WERI-Rb-1 (cell line): ENCODE measurements around the gene MCEE.

Experiments
- DNase-seq: peaks from one replicate; pipeline ENCODE4 v3.0.0-alpha.2; 2020
- H3K27ac ChIP-seq: fragments of 250-450 bp; sonication (Bioruptor Pico); 2 replicates; pipeline ENCODE4 v1.5.1; 2020; ENCODE audit warnings: mild to moderate bottlenecking, moderate library complexity
- H3K27me3 ChIP-seq: fragments of 250-450 bp; sonication (Bioruptor Pico); 2 replicates; pipeline ENCODE4 v1.5.1; 2021; ENCODE audit warnings: mild to moderate bottlenecking, low read depth, moderate library complexity; ENCODE audit not compliant: insufficient read depth, severe bottlenecking
- H3K36me3 ChIP-seq: fragments of 250-450 bp; sonication (Bioruptor Pico); 2 replicates; pipeline ENCODE4 v1.5.1; 2020; ENCODE audit warnings: mild to moderate bottlenecking, moderate library complexity
- H3K4me3 ChIP-seq: 2 replicates; pipeline ENCODE4 v1.5.1; 2011; ENCODE audit warnings: low read depth, mild to moderate bottlenecking, control low read depth, low read length
- H3K9me3 ChIP-seq: fragments of 250-450 bp; sonication (Bioruptor Pico); 2 replicates; pipeline ENCODE4 v1.5.1; 2021; ENCODE audit warnings: mild to moderate bottlenecking, moderate library complexity; ENCODE audit not compliant: severe bottlenecking
- TF ChIP-seq, protein P1 (sequence below): IDR thresholded peaks from 2 replicates; pipeline ENCODE4 v1.5.1; 2011; ENCODE audit warnings: low read depth, mild to moderate bottlenecking, control low read depth, inconsistent platforms, low read length

Gene MCEE

DNA sequence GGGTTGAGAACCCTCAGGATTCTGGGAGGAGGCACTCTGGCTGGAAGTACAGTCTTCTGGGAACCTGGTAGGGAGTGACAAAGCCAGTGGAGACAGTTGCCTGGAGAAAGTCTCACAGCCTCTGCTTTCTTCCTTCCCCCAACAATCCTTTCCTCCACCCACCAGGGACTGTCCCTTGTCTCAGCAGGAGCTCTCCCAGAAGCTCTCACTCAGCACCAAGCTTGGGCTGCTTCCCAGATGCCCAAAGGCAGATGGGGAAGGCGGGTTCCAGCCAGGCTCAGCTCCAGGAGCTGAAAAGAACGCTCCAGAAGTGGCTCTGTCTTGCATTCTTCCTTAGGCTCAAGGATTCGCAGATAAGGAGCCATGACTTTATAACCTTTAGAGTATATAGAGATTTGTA is 69.2 kb downstream of the MCEE start:
- no peak overlapping the region for H3K27ac ChIP-seq
- H3K27me3 ChIP-seq = no peaks in the 10 kb centered on the region
- H3K36me3 ChIP-seq = no peaks in the 10 kb centered on the region
- TF ChIP-seq, protein P1, sequence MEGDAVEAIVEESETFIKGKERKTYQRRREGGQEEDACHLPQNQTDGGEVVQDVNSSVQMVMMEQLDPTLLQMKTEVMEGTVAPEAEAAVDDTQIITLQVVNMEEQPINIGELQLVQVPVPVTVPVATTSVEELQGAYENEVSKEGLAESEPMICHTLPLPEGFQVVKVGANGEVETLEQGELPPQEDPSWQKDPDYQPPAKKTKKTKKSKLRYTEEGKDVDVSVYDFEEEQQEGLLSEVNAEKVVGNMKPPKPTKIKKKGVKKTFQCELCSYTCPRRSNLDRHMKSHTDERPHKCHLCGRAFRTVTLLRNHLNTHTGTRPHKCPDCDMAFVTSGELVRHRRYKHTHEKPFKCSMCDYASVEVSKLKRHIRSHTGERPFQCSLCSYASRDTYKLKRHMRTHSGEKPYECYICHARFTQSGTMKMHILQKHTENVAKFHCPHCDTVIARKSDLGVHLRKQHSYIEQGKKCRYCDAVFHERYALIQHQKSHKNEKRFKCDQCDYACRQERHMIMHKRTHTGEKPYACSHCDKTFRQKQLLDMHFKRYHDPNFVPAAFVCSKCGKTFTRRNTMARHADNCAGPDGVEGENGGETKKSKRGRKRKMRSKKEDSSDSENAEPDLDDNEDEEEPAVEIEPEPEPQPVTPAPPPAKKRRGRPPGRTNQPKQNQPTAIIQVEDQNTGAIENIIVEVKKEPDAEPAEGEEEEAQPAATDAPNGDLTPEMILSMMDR = no peak
- no peaks in the 10 kb centered on the region for H3K9me3 ChIP-seq
- H3K4me3 ChIP-seq = no peak overlapping the region
- no peak for DNase-seq

DNA sequence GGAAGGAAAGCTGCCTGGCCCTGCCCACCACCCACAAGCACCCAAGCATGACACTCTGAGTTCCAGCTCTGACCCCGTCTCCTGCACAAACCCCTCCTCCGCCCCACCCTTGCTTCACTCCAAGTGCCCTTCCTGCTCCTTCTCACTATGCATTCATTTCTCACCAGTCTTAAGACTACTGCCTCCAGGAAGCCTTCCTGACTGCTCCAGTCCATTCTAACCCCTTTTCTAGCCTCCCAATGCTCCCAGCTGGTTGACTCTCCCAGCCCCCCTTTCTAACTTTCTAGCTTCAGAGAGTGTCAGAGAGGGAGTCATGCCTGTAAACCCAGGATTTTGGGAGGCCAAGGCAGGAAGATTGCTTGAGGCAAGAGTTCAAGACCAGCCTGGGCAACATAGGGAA is 69.8 kb downstream of the MCEE start:
- no peaks in the 10 kb centered on the region for H3K27me3 ChIP-seq
- no peaks in the 10 kb centered on the region for H3K9me3 ChIP-seq
- no peak overlapping the region for H3K4me3 ChIP-seq
- H3K27ac ChIP-seq = no peak overlapping the region
- DNase-seq = no peak
- H3K36me3 ChIP-seq = no peaks in the 10 kb centered on the region
- TF ChIP-seq, protein P1 = no peak
